CD14-positive monocyte (primary cell): ENCODE data around the gene SH3RF3. TPM values are rescaled to one million over a fixed set of nuclear protein-coding genes. Genes with fewer than 3 reads are reported as not detected.
A peak's percentile ranks its signal among the peaks of the same experiment; 100 is the strongest.

ENCODE experiments used
- DNase-seq, 3 donors: peaks; one replicate each; pipeline ENCODE4 v3.0.0-alpha.2; 2011 to 2022
- H2AFZ ChIP-seq: 2 replicates; pipeline ENCODE4 v1.6.0; 2012; ENCODE audit warnings: mild to moderate bottlenecking, low read depth, low read length, inconsistent platforms; ENCODE audit not compliant: insufficient read depth, poor library complexity, severe bottlenecking
- H3K27ac ChIP-seq, 2 donors: 1 replicate in 1 of 2; 2 replicates in 1 of 2; pipeline ENCODE4 v1.5.1; 2012 to 2013; ENCODE audit warnings: low read length in 2 of 2, control low read depth in 1 of 2, inconsistent platforms in 1 of 2, low read depth in 1 of 2, mild to moderate bottlenecking in 1 of 2
- H3K27me3 ChIP-seq, 2 donors: one replicate each; pipeline versions ENCODE4 v1.6.0 to v1.6.1; 2011 to 2013; ENCODE audit warnings: low read length in 2 of 2; ENCODE audit not compliant: control insufficient read depth in 2 of 2, insufficient read depth in 2 of 2
- H3K36me3 ChIP-seq, 2 donors: replicated peaks in 1 of 2; 1 replicate in 1 of 2; 2 replicates in 1 of 2; pipeline versions ENCODE4 v1.5.1 to v1.6.1; 2012 to 2013; ENCODE audit warnings: low read length in 2 of 2, control low read depth in 1 of 2, inconsistent platforms in 1 of 2, mild to moderate bottlenecking in 1 of 2; ENCODE audit not compliant: insufficient read depth in 2 of 2, control insufficient read depth in 1 of 2
- H3K4me1 ChIP-seq, 2 donors: 1 replicate in 1 of 2; 2 replicates in 1 of 2; pipeline versions ENCODE4 v1.5.1 to v1.6.1; 2012 to 2013; ENCODE audit warnings: low read length in 2 of 2, control low read depth in 1 of 2, inconsistent platforms in 1 of 2, mild to moderate bottlenecking in 1 of 2, moderate library complexity in 1 of 2; ENCODE audit not compliant: insufficient read depth in 2 of 2, control insufficient read depth in 1 of 2
- H3K4me2 ChIP-seq: replicated peaks from 2 replicates; pipeline ENCODE3; 2012; ENCODE audit warnings: low read length, moderate library complexity, mild to moderate bottlenecking; ENCODE audit not compliant: poor library complexity, severe bottlenecking; ENCODE audit errors: extremely low read depth
- H3K4me3 ChIP-seq, 3 experiments: fragments of 200-600 bp in 1 of 3; sonication (generic) in 1 of 3; replicated peaks in 1 of 3; 1 replicate in 2 of 3; 2 replicates in 1 of 3; pipeline ENCODE4 v1.5.1; 2011 to 2013; ENCODE audit warnings: low read length in 3 of 3, mild to moderate bottlenecking in 3 of 3, control low read depth in 2 of 3, low read depth in 2 of 3, inconsistent platforms in 1 of 3, moderate library complexity in 1 of 3
- H3K79me2 ChIP-seq: 2 replicates; pipeline ENCODE4 v1.6.0; 2012; ENCODE audit warnings: mild to moderate bottlenecking, control low read depth, inconsistent platforms, low read length, moderate library complexity; ENCODE audit not compliant: insufficient read depth
- H3K9ac ChIP-seq: 2 replicates; pipeline ENCODE4 v1.6.0; 2017; ENCODE audit warnings: low read length, mild to moderate bottlenecking; ENCODE audit not compliant: insufficient read depth, poor library complexity, severe bottlenecking
- H3K9me3 ChIP-seq, 2 donors: replicated peaks in 1 of 2; 1 replicate in 1 of 2; 2 replicates in 1 of 2; pipeline versions ENCODE4 v1.5.1 to v1.6.1; 2012 to 2013; ENCODE audit warnings: low read length in 2 of 2, control low read depth in 1 of 2; ENCODE audit not compliant: control insufficient read depth in 1 of 2, insufficient read depth in 1 of 2
- H4K20me1 ChIP-seq: 2 replicates; pipeline ENCODE4 v1.6.0; 2012; ENCODE audit warnings: mild to moderate bottlenecking, low read length, control low read depth, moderate library complexity; ENCODE audit not compliant: insufficient read depth
- H3K27ac Mint-ChIP-seq, 7 donors: one replicate each; pipeline ENCODE4 v1.8.0; 2020; ENCODE audit warnings: mild to moderate bottlenecking in 7 of 7, mixed read lengths in 7 of 7, moderate library complexity in 6 of 7, inconsistent platforms in 2 of 7
- H3K27me3 Mint-ChIP-seq, 3 donors: one replicate each; pipeline ENCODE4 v1.8.0; 2021 to 2022; ENCODE audit warnings: low read depth in 3 of 3, mild to moderate bottlenecking in 3 of 3, mixed read lengths in 3 of 3, moderate library complexity in 3 of 3, inconsistent platforms in 1 of 3
- H3K36me3 Mint-ChIP-seq, 2 donors: one replicate each; pipeline ENCODE4 v1.8.0; 2020; ENCODE audit warnings: mixed read lengths in 2 of 2, inconsistent platforms in 1 of 2, mild to moderate bottlenecking in 1 of 2
- H3K4me1 Mint-ChIP-seq: one replicate; pipeline ENCODE4 v1.8.0; 2020; ENCODE audit warnings: mild to moderate bottlenecking, mixed read lengths
- H3K4me3 Mint-ChIP-seq, 2 donors: one replicate each; pipeline ENCODE4 v1.8.0; 2020; ENCODE audit warnings: mild to moderate bottlenecking in 2 of 2, mixed read lengths in 2 of 2, moderate library complexity in 1 of 2
- H3K9me3 Mint-ChIP-seq, 7 donors: one replicate each; pipeline ENCODE4 v1.8.0; 2020 to 2022; ENCODE audit warnings: mixed read lengths in 7 of 7, mild to moderate bottlenecking in 6 of 7, moderate library complexity in 6 of 7, inconsistent platforms in 2 of 7
- CTCF ChIP-seq: fragments of 200-600 bp; IDR thresholded peaks from one replicate; pipeline ENCODE4 v1.8.0; 2022; ENCODE audit warnings: antibody characterized with exemption, mild to moderate bottlenecking
- WGBS: methylation state at CpG from one replicate; pipeline ENCODE4 v1.1.5; 2013; ENCODE audit warnings: missing lambda C conversion rate; ENCODE audit not compliant: insufficient coverage; 5-methylcytosine and 5-hydroxymethylcytosine counted together
- intact Hi-C, 2 donors: fragments of 100-400 bp; cut with micrococcal nuclease; formaldehyde crosslinking; loops; one replicate each; pipeline versions ENCODE4 v1.15.0 to v1.15.1; 2023
- polyA plus RNA-seq, 3 donors: library from polyadenylated mRNA; depleted of rRNA in 1 of 3; unstranded in 2 of 3; stranded (reverse) in 1 of 3; fragments of 300-500 nt in 2 of 3; fragments of >200 nt in 1 of 3; fragmentation: Illumina TruSeq in 2 of 3; gene quantifications; 1 replicate in 2 of 3; 2 replicates in 1 of 3; pipeline ENCODE4 v1.2.3, GENCODE V29; 2012 to 2021

The SH3RF3 gene
- polyA plus RNA-seq, 3 donors: 0.25 to 0.75 (median 0.34) TPM

DNA sequence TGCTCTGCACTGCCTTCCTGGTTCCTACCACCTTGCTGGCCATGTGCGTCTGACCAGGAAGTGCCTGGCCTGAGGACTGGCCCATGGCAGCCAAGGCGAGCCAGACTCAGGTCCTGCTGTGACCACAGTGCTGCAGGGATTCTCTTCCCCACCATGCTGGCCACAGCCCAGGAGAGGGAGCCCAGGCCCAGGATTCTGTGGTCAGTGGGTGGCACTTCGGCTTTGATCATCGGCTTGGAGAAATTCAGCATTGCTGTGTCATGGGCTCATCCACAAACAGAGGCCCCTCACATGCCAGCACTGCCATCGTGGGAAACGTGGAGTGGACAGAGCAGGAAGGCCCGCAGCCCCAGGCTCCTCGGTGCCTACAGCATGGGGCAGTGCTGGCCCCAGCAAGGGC is 273.2 kb downstream of the SH3RF3 start:
- Mint-ChIP-seq H3K4me3 (no peak overlapping the region), H3K27ac (no peak overlapping the region), H3K9me3 (no peaks in the 10 kb centered on the region), H3K36me3 (no peaks in the 10 kb centered on the region), H3K4me1 (peaks cover 7% of the 10 kb centered on the region), H3K27me3 (peaks cover 2 to 13% (median 5%) of the 10 kb centered on the region in 3 donors)
- peaks cover 0 to 2% of the 10 kb centered on the region in 2 donors for H3K4me1 ChIP-seq
- H4K20me1 ChIP-seq: no peaks in the 10 kb centered on the region
- no peaks in the 10 kb centered on the region for H3K27me3 ChIP-seq
- H3K9ac ChIP-seq: no peak overlapping the region
- H3K4me2 ChIP-seq: no peak overlapping the region
- no peaks in the 10 kb centered on the region for H3K36me3 ChIP-seq
- 66% methylated on average over 6 of the region's 8 CpGs for WGBS
- H3K4me3 ChIP-seq: no peak overlapping the region
- no peak for DNase-seq
- intact Hi-C loops: no loop called here
- no peak overlapping the region for H2AFZ ChIP-seq
- no peak for TF ChIP-seq CTCF
- no peak overlapping the region for H3K27ac ChIP-seq
- H3K79me2 ChIP-seq: no peaks in the 10 kb centered on the region
- H3K9me3 ChIP-seq: no peaks in the 10 kb centered on the region

GRCh38 chr2:109402980-109403840 is 274.2 kb downstream of the SH3RF3 start:
- H3K4me3 Mint-ChIP-seq: no peak overlapping the region
- H3K36me3 Mint-ChIP-seq: no peaks in the 10 kb centered on the region
- H3K9me3 Mint-ChIP-seq: no peaks in the 10 kb centered on the region
- H3K4me1 Mint-ChIP-seq: peaks cover 7% of the 10 kb centered on the region
- Histone ChIP-seq H3K36me3 (no peaks in the 10 kb centered on the region), H3K4me2 (no peak overlapping the region), H3K9ac (no peak overlapping the region), H3K9me3 (no peaks in the 10 kb centered on the region), H3K79me2 (no peaks in the 10 kb centered on the region), H3K27me3 (no peaks in the 10 kb centered on the region), H3K4me1 (peaks cover 0 to 2% of the 10 kb centered on the region in 2 donors), H4K20me1 (no peaks in the 10 kb centered on the region), H3K27ac (no peak overlapping the region), H2AFZ (no peak overlapping the region), H3K4me3 (no peak overlapping the region)
- TF ChIP-seq CTCF: no peak
- intact Hi-C loops: no loop called here
- H3K27ac Mint-ChIP-seq: peak overlapping the region in 1 of 7 donors; percentile 55
- 7% methylated on average over 12 of the region's 17 CpGs for WGBS
- peaks cover 2 to 10% (median 2%) of the 10 kb centered on the region in 3 donors for H3K27me3 Mint-ChIP-seq
- no peak for DNase-seq
